HUES64 (cell line): ENCODE measurements around the gene KCNQ1.

Experiments used
- H3K27ac ChIP-seq: 2 replicates; pipeline ENCODE4 v1.7.0; 2013; ENCODE audit warnings: low read depth, low read length, inconsistent platforms
- H3K27me3 ChIP-seq: 2 replicates; pipeline ENCODE4 v1.6.1; 2013; ENCODE audit warnings: mild to moderate bottlenecking, low read length; ENCODE audit not compliant: insufficient read depth
- H3K36me3 ChIP-seq: 2 replicates; pipeline ENCODE4 v1.6.1; 2013; ENCODE audit warnings: mild to moderate bottlenecking, low read length; ENCODE audit not compliant: insufficient read depth
- H3K4me1 ChIP-seq: 2 replicates; pipeline ENCODE4 v1.6.1; 2013; ENCODE audit warnings: mild to moderate bottlenecking, low read length, moderate library complexity; ENCODE audit not compliant: insufficient read depth
- H3K4me3 ChIP-seq: 2 replicates; pipeline ENCODE4 v1.5.1; 2013; ENCODE audit warnings: mild to moderate bottlenecking, low read length, moderate library complexity
- H3K9ac ChIP-seq: 2 replicates; pipeline ENCODE4 v1.6.1; 2013; ENCODE audit warnings: mild to moderate bottlenecking, low read depth, low read length
- H3K9me3 ChIP-seq: 2 replicates; pipeline ENCODE4 v1.6.1; 2013; ENCODE audit warnings: low read depth, low read length; ENCODE audit not compliant: insufficient read depth
- WGBS: fragments of 150-250, 120-280 bp; methylation state at CpG from one replicate; pipeline ENCODE4 v1.1.7; 2013; ENCODE audit warnings: missing lambda C conversion rate; 5-methylcytosine and 5-hydroxymethylcytosine counted together

The KCNQ1 gene

DNA sequence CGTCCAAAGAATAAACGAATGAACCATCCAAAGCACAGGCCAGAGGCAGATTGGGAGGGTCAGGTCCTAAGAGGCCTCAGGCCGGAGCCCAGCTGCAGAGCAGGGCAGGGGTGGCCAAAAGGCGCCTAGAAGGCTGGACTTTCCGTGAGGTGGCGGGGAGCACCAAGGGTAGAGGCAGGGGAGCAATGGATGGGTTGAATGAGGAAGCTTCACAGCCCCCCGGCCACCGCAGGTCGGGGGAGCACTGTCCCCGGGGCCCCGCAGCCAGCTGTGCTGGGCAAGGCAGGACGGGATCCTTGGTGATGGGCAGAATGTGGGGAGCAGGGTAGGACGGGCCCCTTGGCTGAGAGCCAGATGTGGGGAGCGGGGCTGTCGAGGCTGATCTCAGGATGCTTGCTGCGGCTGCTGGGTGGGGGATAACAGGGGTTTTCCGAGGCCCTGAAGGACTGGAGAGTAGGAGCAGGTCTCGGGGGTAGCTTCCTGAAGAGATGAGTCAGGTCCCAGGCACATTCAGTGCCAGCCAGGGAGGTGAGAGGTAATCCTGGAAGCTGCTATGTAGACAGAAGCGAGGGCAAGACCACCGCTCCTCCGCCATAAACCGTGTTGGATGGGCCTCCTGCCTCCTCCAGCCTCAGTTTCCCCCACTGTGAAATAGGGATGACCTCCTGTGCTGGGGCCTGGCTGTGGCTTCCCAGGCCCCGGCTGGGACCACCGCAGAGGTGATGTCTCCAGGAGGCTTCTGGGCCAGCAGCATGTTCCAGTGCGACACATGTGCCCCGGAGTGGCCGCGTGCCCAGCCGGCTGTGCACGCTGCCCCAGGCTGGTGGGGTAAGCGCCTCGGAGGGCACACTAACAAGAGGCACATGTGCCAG is 289.6 kb downstream of the KCNQ1 start:
- no peaks in the 10 kb centered on the region for H3K36me3 ChIP-seq
- H3K27ac ChIP-seq, result no peak overlapping the region
- peaks cover 10% of the 10 kb centered on the region for H3K27me3 ChIP-seq
- H3K9me3 ChIP-seq, result no peaks in the 10 kb centered on the region
- WGBS, result 90% methylated on average over 32 of the region's 32 CpGs
- H3K4me1 ChIP-seq, result no peaks in the 10 kb centered on the region
- H3K9ac ChIP-seq, result no peak overlapping the region
- H3K4me3 ChIP-seq, result no peak overlapping the region

DNA sequence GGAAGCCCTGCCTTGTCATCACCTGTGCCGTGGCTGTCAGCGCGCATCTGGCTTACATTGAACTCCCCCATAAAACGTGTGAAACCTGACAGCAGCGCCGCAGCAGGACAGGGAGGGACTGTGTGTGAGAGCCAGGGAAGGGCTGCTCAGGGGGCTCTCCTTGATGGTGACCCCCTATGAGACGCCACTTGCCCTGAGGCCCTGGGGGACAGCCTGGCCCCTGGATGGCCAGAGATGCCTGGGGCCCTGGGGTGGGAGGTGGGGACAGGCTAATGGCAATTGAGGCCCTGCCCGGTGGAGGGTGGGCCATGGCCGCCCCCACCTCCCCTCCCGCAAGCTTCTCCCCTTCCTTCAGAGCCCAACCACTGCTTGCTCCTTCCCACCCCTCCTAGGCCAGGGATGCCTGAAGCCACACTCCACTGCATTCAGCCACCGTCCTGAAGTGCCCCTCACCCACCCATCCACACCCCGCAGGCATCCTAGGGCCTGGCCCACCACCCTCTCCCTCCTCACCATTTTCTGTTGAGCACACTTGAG is 290.3 kb downstream of the KCNQ1 start:
- Histone ChIP-seq H3K36me3 (no peaks in the 10 kb centered on the region), H3K27me3 (peaks cover 3% of the 10 kb centered on the region), H3K4me1 (no peaks in the 10 kb centered on the region), H3K4me3 (no peak overlapping the region), H3K9me3 (no peaks in the 10 kb centered on the region), H3K9ac (no peak overlapping the region), H3K27ac (no peak overlapping the region)
- 92% methylated on average over 12 of the region's 12 CpGs for WGBS

DNA sequence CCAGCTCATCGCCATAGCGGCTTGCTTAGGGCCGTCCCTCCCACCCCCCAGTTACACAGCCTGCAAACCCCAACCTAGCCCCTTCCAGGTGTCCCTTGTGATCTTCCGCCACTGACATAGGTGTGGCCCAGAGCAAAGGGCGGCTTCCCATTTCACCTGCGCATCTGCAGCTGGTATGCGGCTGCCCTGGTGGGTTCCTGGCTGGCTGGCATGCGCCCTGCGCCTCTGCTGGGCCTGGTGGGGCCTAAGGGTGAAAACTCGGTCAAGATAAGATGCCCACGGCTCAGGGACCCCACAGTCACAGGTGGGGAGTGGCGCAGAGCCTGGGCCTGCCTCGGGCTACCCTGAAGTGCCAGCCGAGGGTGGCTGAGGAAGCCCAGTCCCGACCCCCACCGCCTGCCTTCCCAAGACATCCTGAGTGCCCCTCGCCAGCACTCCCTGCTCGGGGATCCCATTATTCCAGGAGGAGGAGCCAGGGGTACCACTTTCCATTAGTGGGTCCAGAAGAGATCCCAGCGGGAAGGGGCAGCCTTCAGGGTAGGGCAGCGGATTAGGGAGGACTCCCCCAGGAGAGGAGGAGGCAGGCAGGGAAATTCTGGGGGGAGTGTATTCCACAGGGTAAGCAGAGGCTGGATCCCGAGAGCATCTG is 291.9 kb downstream of the KCNQ1 start:
- H3K27ac ChIP-seq, result no peak overlapping the region
- peaks cover 3% of the 10 kb centered on the region for H3K27me3 ChIP-seq
- H3K9ac ChIP-seq, result no peak overlapping the region
- H3K36me3 ChIP-seq, result no peaks in the 10 kb centered on the region
- H3K4me3 ChIP-seq, result no peak overlapping the region
- no peaks in the 10 kb centered on the region for H3K9me3 ChIP-seq
- WGBS, result 96% methylated on average over 21 of the region's 21 CpGs
- no peaks in the 10 kb centered on the region for H3K4me1 ChIP-seq

DNA sequence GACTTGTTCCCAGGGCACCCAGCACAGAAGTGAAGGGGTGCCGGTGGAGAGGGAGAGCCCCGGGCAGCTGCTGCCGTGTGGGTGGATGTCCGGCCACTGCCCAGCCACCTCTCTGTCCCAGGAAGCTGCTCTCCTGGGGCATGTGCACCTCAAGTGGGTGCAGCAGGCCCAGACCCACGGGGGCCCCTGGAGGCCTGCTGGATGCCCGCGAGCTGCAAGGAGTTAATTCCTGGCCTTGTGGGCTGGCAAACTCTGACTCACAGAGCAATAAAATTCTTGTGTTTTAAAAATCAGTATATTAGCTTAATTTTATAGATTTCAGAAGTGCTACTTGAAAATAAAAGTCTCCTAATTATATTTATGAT is 292.4 kb downstream of the KCNQ1 start:
- Histone ChIP-seq H3K27ac (no peak overlapping the region), H3K9ac (no peak overlapping the region), H3K9me3 (no peaks in the 10 kb centered on the region), H3K27me3 (peaks cover 3% of the 10 kb centered on the region), H3K36me3 (no peaks in the 10 kb centered on the region), H3K4me3 (no peak overlapping the region), H3K4me1 (no peaks in the 10 kb centered on the region)
- WGBS, result 90% methylated on average over 7 of the region's 7 CpGs

DNA sequence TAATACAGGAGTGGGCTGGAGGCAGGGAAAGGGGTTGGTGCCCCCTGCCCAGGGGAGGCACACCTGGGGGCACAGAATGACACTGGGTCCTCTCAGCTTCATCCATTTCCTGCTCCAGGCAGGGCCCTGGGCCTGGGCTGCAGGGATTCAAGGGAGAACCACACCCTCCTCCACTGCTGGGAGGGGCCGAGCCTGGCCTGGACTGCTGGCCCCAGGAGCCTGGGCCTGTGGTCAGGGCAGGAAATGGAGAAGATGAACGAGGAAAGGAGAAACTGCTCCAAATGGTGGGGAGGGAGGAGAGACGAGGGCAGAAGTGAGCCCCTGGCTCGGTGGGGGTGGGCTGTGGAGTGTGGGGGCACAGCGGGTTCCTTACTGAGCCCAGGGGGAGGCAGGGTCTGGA is 293.1 kb downstream of the KCNQ1 start:
- H3K36me3 ChIP-seq, result no peaks in the 10 kb centered on the region
- WGBS, result 85% methylated on average over 5 of the region's 5 CpGs
- H3K27me3 ChIP-seq, result peaks cover 5% of the 10 kb centered on the region
- no peak overlapping the region for H3K9ac ChIP-seq
- no peaks in the 10 kb centered on the region for H3K9me3 ChIP-seq
- H3K4me1 ChIP-seq, result no peaks in the 10 kb centered on the region
- no peak overlapping the region for H3K27ac ChIP-seq
- no peak overlapping the region for H3K4me3 ChIP-seq

DNA sequence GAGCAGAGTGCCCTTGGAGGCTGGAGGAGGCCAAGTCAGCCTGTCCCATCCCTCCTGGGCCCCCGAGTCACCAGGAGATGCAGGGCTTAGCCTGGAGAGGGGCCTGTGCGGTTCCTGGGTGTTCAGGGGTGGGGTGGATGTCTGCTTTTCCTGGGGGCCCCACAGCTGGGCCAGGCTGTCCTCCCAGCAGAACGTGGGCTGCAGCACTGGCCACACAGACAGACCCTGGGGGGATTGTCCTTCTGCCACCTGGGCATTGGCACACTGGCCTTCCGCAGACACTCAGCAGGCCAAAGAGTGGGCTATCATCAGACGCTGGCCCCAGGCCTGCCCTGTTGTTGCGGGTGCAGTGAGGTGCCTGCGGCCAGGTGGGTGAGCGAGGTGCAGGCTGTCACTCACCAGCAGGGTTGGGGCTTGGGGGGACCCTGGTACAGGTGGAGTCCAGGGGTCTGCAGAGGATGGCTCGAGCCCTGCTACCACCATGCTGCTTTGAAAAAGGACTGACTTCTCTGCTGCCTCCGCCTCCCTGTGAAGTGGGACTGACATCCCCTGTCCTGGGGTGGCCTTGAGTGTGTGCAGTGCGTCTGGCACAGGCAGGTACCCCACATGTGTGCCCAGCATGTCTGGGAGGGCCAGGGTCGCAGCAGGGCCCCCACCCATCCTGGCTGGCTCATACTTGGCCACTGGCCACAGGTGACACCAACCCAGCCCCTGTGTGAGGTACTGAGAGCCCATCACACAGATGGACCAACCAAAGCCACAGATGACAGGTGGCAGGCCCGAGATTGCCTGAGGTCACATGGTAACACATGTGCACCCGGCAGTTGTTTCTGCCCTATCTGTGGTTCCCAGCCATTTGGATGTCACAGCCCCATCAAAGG is 294.0 kb downstream of the KCNQ1 start:
- Histone ChIP-seq H3K4me3 (no peak overlapping the region), H3K36me3 (no peaks in the 10 kb centered on the region), H3K9me3 (no peaks in the 10 kb centered on the region), H3K4me1 (no peaks in the 10 kb centered on the region), H3K9ac (no peak overlapping the region), H3K27ac (no peak overlapping the region), H3K27me3 (peaks cover 10% of the 10 kb centered on the region)
- WGBS, result 93% methylated on average over 14 of the region's 14 CpGs

DNA sequence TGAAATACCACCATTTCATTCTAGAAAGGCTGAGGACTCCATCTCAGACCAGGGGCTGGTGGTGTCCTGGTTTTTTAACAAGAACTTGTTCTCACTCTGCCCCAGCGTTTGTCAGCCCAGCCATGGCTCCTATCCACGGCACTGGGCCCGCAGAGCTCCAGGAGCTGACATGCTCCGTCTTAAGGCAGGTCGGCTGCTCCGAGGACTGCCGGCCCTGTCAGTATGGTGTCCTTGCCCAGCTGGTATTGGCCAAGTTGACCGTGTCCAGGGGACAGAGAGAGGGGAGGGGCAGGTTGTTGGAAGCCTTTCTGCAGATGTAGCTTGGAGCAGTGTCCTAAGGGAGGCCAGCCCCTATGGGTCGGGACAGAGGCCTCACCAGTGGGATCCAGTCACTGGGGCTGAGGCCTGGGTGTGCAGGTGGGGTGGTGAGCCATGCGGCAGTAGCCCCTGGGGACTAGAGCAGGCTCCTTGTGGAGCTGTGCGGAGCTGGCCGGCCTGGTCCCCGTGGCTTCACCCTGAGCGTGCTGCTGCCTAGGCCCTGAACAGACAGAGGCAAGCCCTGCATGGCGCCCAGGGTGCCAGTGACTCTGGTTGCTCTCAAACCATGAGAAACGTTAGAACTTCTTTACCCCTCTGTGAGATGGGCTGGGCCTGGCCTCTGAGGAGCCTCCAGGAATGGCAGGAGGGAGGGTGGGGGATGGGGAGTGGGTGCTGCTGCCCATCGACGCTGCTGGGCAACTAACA is 294.9 kb downstream of the KCNQ1 start:
- Histone ChIP-seq H3K9ac (no peak overlapping the region), H3K4me3 (no peak overlapping the region), H3K27me3 (peaks cover 18% of the 10 kb centered on the region), H3K4me1 (no peaks in the 10 kb centered on the region), H3K27ac (no peak overlapping the region), H3K36me3 (no peaks in the 10 kb centered on the region), H3K9me3 (no peaks in the 10 kb centered on the region)
- 92% methylated on average over 18 of the region's 18 CpGs for WGBS

DNA sequence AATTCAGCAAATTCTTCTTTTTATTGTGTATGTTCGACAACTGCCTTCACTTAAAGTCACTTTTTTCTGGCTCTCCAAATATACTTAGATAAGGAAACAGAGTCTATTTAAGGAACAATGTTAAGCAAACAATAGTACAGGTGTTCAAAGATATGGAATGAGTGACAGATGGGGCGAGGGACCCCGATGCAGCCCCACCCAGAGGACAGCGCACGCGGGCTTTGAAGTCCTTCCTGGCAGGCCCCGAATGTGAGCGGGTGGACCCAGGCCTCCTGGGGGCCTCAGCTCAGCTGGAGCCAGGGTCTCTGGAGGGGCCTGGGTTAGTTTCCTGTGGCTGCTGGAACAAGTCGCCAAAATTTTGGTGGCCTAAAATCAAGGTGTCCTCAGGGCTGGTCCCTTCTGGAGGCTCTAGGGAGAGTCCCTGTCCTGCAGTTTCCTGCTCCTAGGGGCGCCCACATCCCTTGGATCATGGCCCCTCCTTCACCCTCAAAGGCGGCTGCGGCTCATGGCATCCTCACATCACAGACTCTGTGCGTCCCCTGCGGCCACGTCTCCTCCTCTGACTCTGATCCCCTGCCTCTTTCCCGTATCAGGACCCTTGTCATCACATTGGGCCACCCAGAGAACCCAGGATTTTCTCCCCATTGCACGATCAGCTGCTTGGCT is 295.6 kb downstream of the KCNQ1 start:
- Histone ChIP-seq H3K4me1 (no peaks in the 10 kb centered on the region), H3K9me3 (no peaks in the 10 kb centered on the region), H3K9ac (no peak overlapping the region), H3K36me3 (no peaks in the 10 kb centered on the region), H3K4me3 (no peak overlapping the region), H3K27ac (no peak overlapping the region), H3K27me3 (peaks cover 19% of the 10 kb centered on the region)
- whole genome bisulfite sequencing, result 95% methylated on average over 17 of the region's 17 CpGs

DNA sequence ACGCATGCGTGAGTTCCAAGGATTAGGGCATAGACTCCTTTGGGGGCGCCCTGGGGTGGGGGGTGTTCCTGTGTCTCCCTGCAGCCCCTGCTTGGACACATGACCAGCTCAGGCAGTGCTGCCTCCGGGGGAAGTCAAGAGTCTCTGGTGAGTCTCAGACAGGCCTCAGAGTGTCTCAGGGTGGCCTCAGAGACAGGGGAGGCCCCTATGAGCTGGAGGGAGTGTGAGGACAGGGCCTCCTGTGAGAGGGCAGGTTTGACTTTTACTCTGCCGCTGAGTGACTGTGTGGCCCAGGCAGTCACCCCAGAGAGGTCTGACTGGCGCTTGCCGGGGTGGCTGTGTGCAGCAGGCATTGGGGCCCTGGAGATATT is 296.2 kb downstream of the KCNQ1 start:
- H3K9ac ChIP-seq, result no peak overlapping the region
- H3K9me3 ChIP-seq, result no peaks in the 10 kb centered on the region
- H3K36me3 ChIP-seq, result no peaks in the 10 kb centered on the region
- no peaks in the 10 kb centered on the region for H3K4me1 ChIP-seq
- peaks cover 18% of the 10 kb centered on the region for H3K27me3 ChIP-seq
- WGBS, result 91% methylated on average over 7 of the region's 7 CpGs
- no peak overlapping the region for H3K27ac ChIP-seq
- no peak overlapping the region for H3K4me3 ChIP-seq

DNA sequence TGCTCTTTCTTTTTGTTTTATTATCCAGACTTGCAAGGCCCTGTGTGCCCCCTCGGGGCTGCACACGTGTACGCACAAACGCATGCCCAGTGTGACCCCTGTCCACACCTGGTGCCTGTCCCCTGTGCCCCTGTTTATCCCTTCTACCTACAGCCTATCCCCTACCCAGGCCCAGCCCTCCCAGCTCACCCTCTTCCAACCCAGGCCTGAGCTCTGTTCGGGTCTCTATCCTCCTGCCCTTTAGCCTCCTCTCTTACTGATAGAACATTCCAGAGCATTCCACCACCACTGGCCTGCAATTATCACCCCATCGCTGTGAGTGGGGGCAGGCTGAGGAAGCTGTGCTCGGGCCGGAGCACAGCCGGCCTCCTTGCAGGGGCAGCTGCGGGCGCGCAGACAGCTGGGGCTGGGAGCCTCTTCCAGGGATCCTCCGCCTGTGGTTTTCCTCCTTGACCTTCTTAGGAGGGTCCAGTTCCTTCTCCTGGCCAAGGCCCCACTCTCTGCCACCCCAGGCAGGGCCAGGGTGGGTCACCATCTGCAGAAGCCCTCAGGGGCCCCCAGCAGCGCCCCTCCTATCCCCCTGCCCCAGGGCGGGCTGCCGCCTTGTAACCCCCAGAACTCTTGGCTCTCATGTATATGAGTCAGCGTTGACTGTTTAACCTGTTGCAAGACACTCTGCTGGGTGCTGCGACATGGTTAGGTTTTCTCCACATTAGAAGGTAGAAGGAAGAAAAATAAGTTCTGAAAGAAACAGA is 296.7 kb downstream of the KCNQ1 start:
- H3K4me1 ChIP-seq, result no peaks in the 10 kb centered on the region
- no peak overlapping the region for H3K4me3 ChIP-seq
- no peaks in the 10 kb centered on the region for H3K36me3 ChIP-seq
- no peaks in the 10 kb centered on the region for H3K9me3 ChIP-seq
- H3K9ac ChIP-seq, result no peak overlapping the region
- WGBS, result 81% methylated on average over 18 of the region's 18 CpGs
- H3K27ac ChIP-seq, result no peak overlapping the region
- H3K27me3 ChIP-seq, result peaks cover 21% of the 10 kb centered on the region
